SH-SY5Y (cell line): ENCODE measurements around the gene ARHGAP26.

Experiments
- GATA2 ChIP-seq: IDR thresholded peaks from 2 replicates; pipeline ENCODE4 v1.6.1; 2011; ENCODE audit warnings: mild to moderate bottlenecking, low read depth, low read length
- GATA3 ChIP-seq: IDR thresholded peaks from 2 replicates; pipeline ENCODE4 v1.6.1; 2011; ENCODE audit warnings: low read depth, mild to moderate bottlenecking, low read length, moderate library complexity

GRCh38 chr5:143205883-143206195 lies 435.7 kb downstream of the ARHGAP26 start:
- TF ChIP-seq GATA2 (no peak), GATA3 (no peak)
